Keratinocyte (primary cell): ENCODE data around the gene RERE.

ENCODE experiments used
- CTCF ChIP-seq, 3 experiments: IDR thresholded peaks in 1 of 3; conservative IDR thresholded peaks in 1 of 3; optimal IDR thresholded peaks in 1 of 3; 2 replicates in 2 of 3; 3 replicates in 1 of 3; pipeline versions ENCODE3 to v1.5.1; 2011; ENCODE audit warnings: low read length in 3 of 3, mild to moderate bottlenecking in 3 of 3, moderate library complexity in 2 of 3, control low read depth in 1 of 3, inconsistent platforms in 1 of 3; ENCODE audit not compliant: insufficient read depth in 2 of 3; ENCODE audit errors: extremely low read depth in 1 of 3
- EZH2 ChIP-seq: IDR thresholded peaks from one replicate; pipeline ENCODE4 v1.6.1; 2012; ENCODE audit warnings: inconsistent platforms, mild to moderate bottlenecking, low read length, moderate library complexity

- TF ChIP-seq CTCF (optimal IDR thresholded peaks at IDR 0.05 in 1 of 3, IDR thresholded peaks at IDR 0.05 in 1 of 3, conservative IDR thresholded peaks at IDR 0.05 in 1 of 3; ENCODE audit: extremely low read depth in 1 of 3, insufficient read depth in 2 of 3, low read length in 3 of 3), result peak; percentile 88 to 99 (median 97)
- no peak for TF ChIP-seq EZH2
Observed at GRCh38 chr1:8314346-8315280, 502.8 kb downstream of the RERE start.
